ENCODE results near the gene CDH4.

- TF ChIP-seq POLR2A (IDR thresholded peaks at IDR 0.05) (no peak), CTCF (IDR thresholded peaks at IDR 0.05) (no peak)
These were observed 403.5 kb downstream of the CDH4 start for GRCh38 chr20:61655591-61655990.
